Caco-2 (cell line): ENCODE data around the gene ATP5MK. TPM values are rescaled to one million over a fixed set of nuclear protein-coding genes. Genes with fewer than 3 reads are reported as not detected.

ENCODE experiments used
- BruUV-seq: library from RNA; stranded (reverse); fragments of 400-500 nt; replicated peaks from 2 replicates; lab custom pipeline; 2021; lab: Mats Ljungman, UMichigan
- CTCF ChIA-PET: fragments of 300-600 bp; sonication (Branson Sonifier 250); formaldehyde crosslinking; loops from one replicate; lab custom pipeline; 2022; ENCODE audit warnings: antibody characterized with exemption; lab: Charles Lee
- POLR2A ChIA-PET: fragments of 300-600 bp; sonication (Branson Sonifier 250); formaldehyde crosslinking; loops from one replicate; lab custom pipeline; 2022; ENCODE audit warnings: antibody characterized with exemption; lab: Charles Lee
- DNase-seq, 2 experiments: peaks; one replicate each; pipeline versions ENCODE4 v3.0.0 to v3.0.0-alpha.2; 2020 to 2022
- H3K27me3 ChIP-seq: replicated peaks from 2 replicates; pipeline ENCODE4 v1.6.0; 2011; ENCODE audit warnings: low read length; ENCODE audit not compliant: control insufficient read depth, insufficient read depth
- H3K36me3 ChIP-seq: 2 replicates; pipeline ENCODE4 v1.5.1; 2011; ENCODE audit warnings: low read length; ENCODE audit not compliant: control insufficient read depth, insufficient read depth
- H3K4me1 ChIP-seq: fragments of 250-450 bp; sonication (Bioruptor Pico); 2 replicates; pipeline ENCODE4 v1.5.1; 2020; ENCODE audit warnings: mild to moderate bottlenecking
- H3K4me3 ChIP-seq: 2 replicates; pipeline ENCODE4 v1.5.1; 2011; ENCODE audit warnings: low read depth, mild to moderate bottlenecking, control low read depth, low read length
- H3K9me3 ChIP-seq: fragments of 250-450 bp; sonication (Bioruptor Pico); 2 replicates; pipeline ENCODE4 v1.5.1; 2020; ENCODE audit warnings: mild to moderate bottlenecking, moderate library complexity
- H3K27ac Mint-ChIP-seq: one replicate; pipeline ENCODE4 v1.8.0; 2022; ENCODE audit warnings: mixed read lengths; ENCODE audit not compliant: unreplicated experiment
- H3K27me3 Mint-ChIP-seq: one replicate; pipeline ENCODE4 v1.8.0; 2022; ENCODE audit warnings: mixed read lengths; ENCODE audit not compliant: insufficient read depth, unreplicated experiment
- H3K36me3 Mint-ChIP-seq: one replicate; pipeline ENCODE4 v1.8.0; 2022; ENCODE audit warnings: mild to moderate bottlenecking, mixed read lengths; ENCODE audit not compliant: insufficient read depth, unreplicated experiment
- H3K4me1 Mint-ChIP-seq: one replicate; pipeline ENCODE4 v1.8.0; 2022; ENCODE audit warnings: low read depth, mixed read lengths; ENCODE audit not compliant: unreplicated experiment
- H3K4me3 Mint-ChIP-seq: one replicate; pipeline ENCODE4 v1.8.0; 2022; ENCODE audit warnings: mild to moderate bottlenecking, moderate library complexity, mixed read lengths; ENCODE audit not compliant: unreplicated experiment
- H3K9me3 Mint-ChIP-seq: one replicate; pipeline ENCODE4 v1.8.0; 2022; ENCODE audit warnings: mixed read lengths; ENCODE audit not compliant: unreplicated experiment
- intact Hi-C: fragments of 100-400 bp; cut with micrococcal nuclease; formaldehyde crosslinking; loops from one replicate; pipeline ENCODE4 v1.10.0; 2022; ENCODE audit not compliant: unreplicated experiment
- total RNA-seq: library from RNA; stranded (reverse); gene quantifications from 2 replicates; pipeline ENCODE4 v1.2.3, GENCODE V29; 2022
- TF ChIP-seq, protein P1 (sequence below), 2 experiments: fragments of 200-600 bp in 1 of 2; IDR thresholded peaks; 1 replicate in 1 of 2; 2 replicates in 1 of 2; pipeline versions ENCODE4 v1.5.1 to v1.8.0; 2011 to 2022; ENCODE audit warnings: antibody characterized with exemption in 1 of 2, control low read depth in 1 of 2, inconsistent platforms in 1 of 2, low read depth in 1 of 2, low read length in 1 of 2, mild to moderate bottlenecking in 1 of 2, moderate library complexity in 1 of 2; ENCODE audit not compliant: insufficient read depth in 1 of 2, severe bottlenecking in 1 of 2, unreplicated experiment in 1 of 2

ATP5MK gene
- total RNA-seq, 1 experiment from 2014 or later, result 340 TPM

DNA sequence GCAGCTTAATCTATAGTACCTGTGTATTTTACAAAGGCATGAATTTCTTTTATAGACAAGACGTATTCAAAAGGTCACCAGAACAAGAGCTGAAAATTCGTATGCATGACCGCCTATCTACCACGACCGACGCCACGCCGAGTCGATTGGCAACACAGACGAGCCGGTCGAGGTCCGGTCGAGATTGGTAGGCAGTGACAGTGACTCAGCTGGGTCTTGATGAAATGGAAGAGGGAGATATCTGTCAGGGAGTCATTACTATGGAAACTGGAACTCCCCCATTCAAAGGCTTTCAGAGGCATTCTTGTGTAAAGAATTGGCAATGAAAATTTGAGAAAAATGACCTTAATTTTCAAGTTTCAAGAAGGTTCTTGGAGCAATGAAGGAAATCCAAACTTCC lies 2.1 kb downstream of the ATP5MK start:
- BruUV-seq, result no TSS peak
- peaks cover 87% of the 10 kb centered on the region for H3K36me3 Mint-ChIP-seq
- H3K9me3 Mint-ChIP-seq, result no peaks in the 10 kb centered on the region
- ChIA-PET POLR2A (no interaction called here), CTCF (no interaction called here)
- no peak overlapping the region for H3K4me3 Mint-ChIP-seq
- H3K4me3 ChIP-seq, result no peak overlapping the region
- intact Hi-C loops, result no loop called here
- DNase-seq, result no peak
- peaks cover 7% of the 10 kb centered on the region; the same call in 1 of the 2 replicates for H3K4me1 ChIP-seq
- H3K9me3 ChIP-seq, result no peaks in the 10 kb centered on the region
- peaks cover 2% of the 10 kb centered on the region for H3K36me3 ChIP-seq
- no peak overlapping the region for H3K27ac Mint-ChIP-seq
- peaks cover 23% of the 10 kb centered on the region for H3K4me1 Mint-ChIP-seq
- no peaks in the 10 kb centered on the region for H3K27me3 ChIP-seq
- TF ChIP-seq, protein P1, sequence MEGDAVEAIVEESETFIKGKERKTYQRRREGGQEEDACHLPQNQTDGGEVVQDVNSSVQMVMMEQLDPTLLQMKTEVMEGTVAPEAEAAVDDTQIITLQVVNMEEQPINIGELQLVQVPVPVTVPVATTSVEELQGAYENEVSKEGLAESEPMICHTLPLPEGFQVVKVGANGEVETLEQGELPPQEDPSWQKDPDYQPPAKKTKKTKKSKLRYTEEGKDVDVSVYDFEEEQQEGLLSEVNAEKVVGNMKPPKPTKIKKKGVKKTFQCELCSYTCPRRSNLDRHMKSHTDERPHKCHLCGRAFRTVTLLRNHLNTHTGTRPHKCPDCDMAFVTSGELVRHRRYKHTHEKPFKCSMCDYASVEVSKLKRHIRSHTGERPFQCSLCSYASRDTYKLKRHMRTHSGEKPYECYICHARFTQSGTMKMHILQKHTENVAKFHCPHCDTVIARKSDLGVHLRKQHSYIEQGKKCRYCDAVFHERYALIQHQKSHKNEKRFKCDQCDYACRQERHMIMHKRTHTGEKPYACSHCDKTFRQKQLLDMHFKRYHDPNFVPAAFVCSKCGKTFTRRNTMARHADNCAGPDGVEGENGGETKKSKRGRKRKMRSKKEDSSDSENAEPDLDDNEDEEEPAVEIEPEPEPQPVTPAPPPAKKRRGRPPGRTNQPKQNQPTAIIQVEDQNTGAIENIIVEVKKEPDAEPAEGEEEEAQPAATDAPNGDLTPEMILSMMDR (IDR thresholded peaks at IDR 0.05; ENCODE audit: insufficient read depth in 1 of 2, low read depth in 1 of 2, low read length in 1 of 2, severe bottlenecking in 1 of 2, unreplicated experiment in 1 of 2), result no peak
- H3K27me3 Mint-ChIP-seq, result no peaks in the 10 kb centered on the region

DNA sequence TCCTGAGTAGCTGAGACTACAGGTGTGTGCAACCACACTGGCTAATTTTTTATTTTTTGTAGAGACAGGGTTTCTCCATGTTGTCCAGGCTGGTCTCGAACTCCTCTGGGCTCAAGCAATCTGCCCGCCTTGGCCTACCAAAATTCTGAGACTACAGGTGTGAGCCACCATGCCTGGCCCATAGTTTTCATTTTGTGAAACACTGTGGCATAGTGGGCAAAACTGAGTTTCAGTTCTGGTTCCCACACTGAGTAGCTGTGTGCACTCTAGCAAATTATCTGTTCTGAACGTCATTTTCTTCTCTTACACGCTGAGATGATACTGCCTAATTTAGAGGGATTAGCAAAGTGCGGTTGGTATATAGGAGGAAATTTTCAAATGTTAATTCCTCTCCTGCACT lies 13.5 kb downstream of the ATP5MK start:
- Histone ChIP-seq H3K27me3 (no peaks in the 10 kb centered on the region), H3K4me1 (no peaks in the 10 kb centered on the region), H3K4me3 (no peak overlapping the region), H3K36me3 (no peaks in the 10 kb centered on the region), H3K9me3 (no peaks in the 10 kb centered on the region)
- intact Hi-C loops, result no loop called here
- BruUV-seq, result no TSS peak
- peaks cover 21% of the 10 kb centered on the region for H3K36me3 Mint-ChIP-seq
- no peak overlapping the region for H3K4me3 Mint-ChIP-seq
- ChIA-PET POLR2A (no interaction called here), CTCF (no interaction called here)
- no peak for DNase-seq
- H3K27ac Mint-ChIP-seq, result no peak overlapping the region
- H3K4me1 Mint-ChIP-seq, result no peaks in the 10 kb centered on the region
- no peaks in the 10 kb centered on the region for H3K27me3 Mint-ChIP-seq
- H3K9me3 Mint-ChIP-seq, result no peaks in the 10 kb centered on the region
- TF ChIP-seq, protein P1 (IDR thresholded peaks at IDR 0.05; ENCODE audit: insufficient read depth in 1 of 2, low read depth in 1 of 2, low read length in 1 of 2, severe bottlenecking in 1 of 2, unreplicated experiment in 1 of 2), result no peak

DNA sequence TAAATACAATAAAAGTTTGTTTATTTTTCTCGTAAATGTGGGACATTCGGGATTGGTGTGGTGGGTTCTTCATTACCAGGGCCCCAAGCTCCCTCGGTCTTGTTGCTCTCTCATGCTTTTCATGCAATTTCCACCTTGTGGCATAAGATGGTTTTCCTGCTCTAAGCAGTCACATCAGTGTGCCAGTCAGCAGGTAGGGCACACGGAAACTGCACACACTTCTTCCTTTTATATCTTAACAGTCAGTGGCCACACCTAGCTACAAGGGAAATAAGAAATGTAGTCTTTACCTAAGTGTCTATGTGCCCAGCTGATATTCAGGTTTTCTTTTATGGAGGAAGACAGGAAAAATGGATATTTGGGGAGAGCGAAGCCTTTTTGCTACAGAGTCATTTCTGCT lies 22.0 kb downstream of the ATP5MK start:
- no TSS peak for BruUV-seq
- H3K9me3 Mint-ChIP-seq, result no peaks in the 10 kb centered on the region
- intact Hi-C loops, result no loop called here
- H3K36me3 Mint-ChIP-seq, result peaks cover 21% of the 10 kb centered on the region
- no peak overlapping the region for H3K4me3 ChIP-seq
- CTCF ChIA-PET, result no interaction called here
- H3K4me1 Mint-ChIP-seq, result no peaks in the 10 kb centered on the region
- POLR2A ChIA-PET, result no interaction called here
- H3K4me1 ChIP-seq, result 0 out of 2 replicates have a peak, but pooled peaks cover 5% of the 10 kb centered on the region
- no peaks in the 10 kb centered on the region for H3K36me3 ChIP-seq
- no peak overlapping the region for H3K4me3 Mint-ChIP-seq
- TF ChIP-seq, protein P1 (IDR thresholded peaks at IDR 0.05; ENCODE audit: insufficient read depth in 1 of 2, low read depth in 1 of 2, low read length in 1 of 2, severe bottlenecking in 1 of 2, unreplicated experiment in 1 of 2), result no peak
- no peaks in the 10 kb centered on the region for H3K27me3 Mint-ChIP-seq
- H3K9me3 ChIP-seq, result no peaks in the 10 kb centered on the region
- H3K27me3 ChIP-seq, result no peaks in the 10 kb centered on the region
- H3K27ac Mint-ChIP-seq, result no peak overlapping the region
- DNase-seq, result no peak
